H9 (cell line): ENCODE results near the gene NDST1. TPM values are rescaled to one million over a fixed set of nuclear protein-coding genes. Genes with fewer than 3 reads are reported as not detected.

Source experiments
- DNase-seq: peaks from one replicate; pipeline ENCODE4 v3.0.0-alpha.2; 2017
- H2AFZ ChIP-seq: one replicate; pipeline ENCODE4 v1.6.1; 2013; ENCODE audit warnings: mild to moderate bottlenecking, low read length, control low read depth, moderate library complexity
- H2AK5ac ChIP-seq: 2 replicates; pipeline ENCODE4 v1.6.1; 2013; ENCODE audit warnings: low read length, control low read depth, mixed read lengths; ENCODE audit not compliant: insufficient read length
- H2BK120ac ChIP-seq: one replicate; pipeline ENCODE4 v1.6.1; 2013; ENCODE audit warnings: low read depth, mild to moderate bottlenecking, low read length, control low read depth, inconsistent platforms; ENCODE audit not compliant: poor library complexity, severe bottlenecking
- H2BK12ac ChIP-seq: 2 replicates; pipeline ENCODE4 v1.6.1; 2013; ENCODE audit warnings: low read length, control low read depth, mixed read lengths, low read depth; ENCODE audit not compliant: insufficient read length
- H2BK15ac ChIP-seq: 2 replicates; pipeline ENCODE4 v1.6.1; 2013; ENCODE audit warnings: low read depth, low read length, control low read depth
- H2BK20ac ChIP-seq: one replicate; pipeline ENCODE4 v1.6.1; 2013; ENCODE audit warnings: low read depth, mild to moderate bottlenecking, low read length, control low read depth, inconsistent platforms; ENCODE audit not compliant: poor library complexity, severe bottlenecking
- H2BK5ac ChIP-seq: 2 replicates; pipeline ENCODE4 v1.6.1; 2013; ENCODE audit warnings: low read length, control low read depth, mixed read lengths; ENCODE audit not compliant: insufficient read length
- H3K14ac ChIP-seq: 2 replicates; pipeline ENCODE4 v1.6.1; 2013; ENCODE audit warnings: low read length, control low read depth; ENCODE audit not compliant: insufficient read depth
- H3K18ac ChIP-seq: 2 replicates; pipeline ENCODE4 v1.6.1; 2013; ENCODE audit warnings: low read depth, mild to moderate bottlenecking, mixed read lengths, low read length, control low read depth; ENCODE audit not compliant: insufficient read length
- H3K23ac ChIP-seq: 2 replicates; pipeline ENCODE4 v1.6.1; 2013; ENCODE audit warnings: low read length, control low read depth, mixed read lengths, low read depth; ENCODE audit not compliant: insufficient read length
- H3K23me2 ChIP-seq: 2 replicates; pipeline ENCODE4 v1.6.1; 2013; ENCODE audit warnings: low read depth, mild to moderate bottlenecking, mixed read lengths, low read length, control low read depth; ENCODE audit not compliant: insufficient read length, poor library complexity, severe bottlenecking
- H3K27ac ChIP-seq: 2 replicates; pipeline ENCODE4 v1.5.1; 2013; ENCODE audit warnings: low read length, control low read depth, mixed read lengths, low read depth; ENCODE audit not compliant: insufficient read length
- H3K27me3 ChIP-seq: 2 replicates; pipeline ENCODE4 v1.6.1; 2013; ENCODE audit warnings: low read length, control low read depth, inconsistent platforms; ENCODE audit not compliant: insufficient read depth
- H3K4ac ChIP-seq: 2 replicates; pipeline ENCODE4 v1.6.1; 2013; ENCODE audit warnings: low read depth, mild to moderate bottlenecking, control low read depth, inconsistent platforms, low read length, moderate library complexity
- H3K4me1 ChIP-seq: 2 replicates; pipeline ENCODE4 v1.6.1; 2013; ENCODE audit warnings: low read length, control low read depth, inconsistent platforms; ENCODE audit not compliant: insufficient read depth
- H3K4me2 ChIP-seq: 2 replicates; pipeline ENCODE4 v1.6.1; 2013; ENCODE audit warnings: low read length, control low read depth, mixed read lengths; ENCODE audit not compliant: insufficient read length, insufficient read depth
- H3K56ac ChIP-seq: 2 replicates; pipeline ENCODE4 v1.6.1; 2013; ENCODE audit warnings: low read depth, mild to moderate bottlenecking, mixed read lengths, low read length, control low read depth; ENCODE audit not compliant: insufficient read length
- H3K79me1 ChIP-seq: 2 replicates; pipeline ENCODE4 v1.6.1; 2013; ENCODE audit warnings: low read depth, mild to moderate bottlenecking, moderate library complexity, low read length, control low read depth, inconsistent platforms; ENCODE audit not compliant: insufficient read depth, poor library complexity, severe bottlenecking
- H3K79me2 ChIP-seq: 2 replicates; pipeline ENCODE4 v1.6.1; 2013; ENCODE audit warnings: low read length, control low read depth, inconsistent platforms; ENCODE audit not compliant: insufficient read depth
- H3K9ac ChIP-seq: 2 replicates; pipeline ENCODE4 v1.6.1; 2013; ENCODE audit warnings: low read length, control low read depth, mixed read lengths; ENCODE audit not compliant: insufficient read length; ENCODE audit errors: extremely low read depth
- H3K9me3 ChIP-seq: one replicate; pipeline ENCODE4 v1.6.1; 2013; ENCODE audit warnings: low read depth, low read length, inconsistent platforms; ENCODE audit not compliant: control insufficient read depth
- H3T11ph ChIP-seq: one replicate; pipeline ENCODE4 v1.6.1; 2013; ENCODE audit warnings: mild to moderate bottlenecking, low read length, control low read depth, inconsistent platforms
- H4K20me1 ChIP-seq: one replicate; pipeline ENCODE4 v1.6.1; 2013; ENCODE audit not compliant: control insufficient read depth, insufficient read length, insufficient read depth
- H4K5ac ChIP-seq: 2 replicates; pipeline ENCODE4 v1.6.1; 2013; ENCODE audit warnings: low read depth, mild to moderate bottlenecking, mixed read lengths, low read length, control low read depth; ENCODE audit not compliant: insufficient read length
- H4K8ac ChIP-seq: replicated peaks from 2 replicates; pipeline ENCODE4 v1.6.1; 2013; ENCODE audit warnings: low read length, control low read depth, mixed read lengths, low read depth; ENCODE audit not compliant: insufficient read length
- H4K91ac ChIP-seq: 2 replicates; pipeline ENCODE4 v1.6.1; 2013; ENCODE audit warnings: low read depth, mild to moderate bottlenecking, moderate library complexity, mixed read lengths, low read length, control low read depth; ENCODE audit not compliant: insufficient read length
- H3K27ac Mint-ChIP-seq, 3 experiments: 2 replicates in 2 of 3; 3 replicates in 1 of 3; pipeline ENCODE4 v1.8.0; 2020 to 2021; ENCODE audit warnings: mixed read lengths in 3 of 3, mild to moderate bottlenecking in 1 of 3, moderate library complexity in 1 of 3
- H3K27me3 Mint-ChIP-seq: 2 replicates; pipeline ENCODE4 v1.8.0; 2021; ENCODE audit warnings: low read depth, mild to moderate bottlenecking, moderate library complexity, mixed read lengths
- H3K36me3 Mint-ChIP-seq, 3 experiments: 2 replicates in 2 of 3; 3 replicates in 1 of 3; pipeline ENCODE4 v1.8.0; 2020 to 2021; ENCODE audit warnings: low read depth in 3 of 3, mixed read lengths in 3 of 3; ENCODE audit not compliant: insufficient read depth in 1 of 3
- H3K4me1 Mint-ChIP-seq, 2 experiments: 2 replicates each; pipeline ENCODE4 v1.8.0; 2020; ENCODE audit warnings: mixed read lengths in 2 of 2
- H3K4me3 Mint-ChIP-seq, 2 experiments: 2 replicates in 1 of 2; 3 replicates in 1 of 2; pipeline ENCODE4 v1.8.0; 2020 to 2021; ENCODE audit warnings: mild to moderate bottlenecking in 2 of 2, mixed read lengths in 2 of 2, moderate library complexity in 1 of 2
- H3K9me3 Mint-ChIP-seq, 2 experiments: 2 replicates in 1 of 2; 3 replicates in 1 of 2; pipeline ENCODE4 v1.8.0; 2020; ENCODE audit warnings: mild to moderate bottlenecking in 2 of 2, mixed read lengths in 2 of 2, moderate library complexity in 1 of 2
- CTCF ChIP-seq: fragments of 200-600 bp; sonication (generic); conservative IDR thresholded peaks from 3 replicates; pipeline ENCODE4 v1.8.0; 2021; ENCODE audit warnings: antibody characterized with exemption, mild to moderate bottlenecking
- WGBS: extraction: QIAGEN DNeasy Blood & Tissue Kit; methylation state at CpG from one replicate; pipeline ENCODE4 v1.1.7; 2013; ENCODE audit warnings: missing lambda C conversion rate, low lambda C conversion rate, mixed read lengths; ENCODE audit not compliant: insufficient read length; ENCODE audit errors: extremely low coverage; 5-methylcytosine and 5-hydroxymethylcytosine counted together
- total RNA-seq: library from RNA; stranded (reverse); gene quantifications from 2 replicates; pipeline ENCODE4 v1.2.1, GENCODE V29; 2021

Gene NDST1
- total RNA-seq, 1 experiment from 2014 or later, result 65.5 TPM

DNA sequence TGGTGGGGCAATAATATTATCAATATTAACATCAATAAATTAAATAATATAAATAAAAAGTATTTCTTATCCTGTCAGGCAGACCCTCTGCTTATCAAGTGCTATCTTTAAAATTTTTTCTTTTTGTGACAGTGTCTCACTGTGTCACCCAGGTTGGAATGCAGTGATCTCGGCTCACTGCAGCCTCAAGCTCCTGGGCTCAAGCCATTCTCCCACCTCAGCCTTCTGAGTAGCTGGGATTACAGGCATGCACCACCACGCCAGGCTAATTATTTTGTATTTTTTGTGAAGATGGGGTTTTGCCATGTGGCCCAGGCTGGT lies 53.2 kb downstream of the NDST1 start:
- H3K4me1 ChIP-seq, result no peaks in the 10 kb centered on the region
- H3K79me2 ChIP-seq, result no peaks in the 10 kb centered on the region
- no peak overlapping the region for H3K14ac ChIP-seq
- Mint-ChIP-seq H3K4me1 (peaks cover 13 to 14% of the 10 kb centered on the region in 2 experiments), H3K36me3 (peaks cover 0 to 8% (median 3%) of the 10 kb centered on the region in 3 experiments; a peak in 2 of 7 replicates), H3K27ac (no peak overlapping the region), H3K27me3 (no peaks in the 10 kb centered on the region; the same call in none of the 2 replicates), H3K9me3 (no peaks in the 10 kb centered on the region; a peak in 1 of 5 replicates), H3K4me3 (no peak overlapping the region)
- no peak overlapping the region for H3K23ac ChIP-seq
- no peak overlapping the region for H3K9ac ChIP-seq
- H3T11ph ChIP-seq, result no peak overlapping the region
- no peak overlapping the region for H2AK5ac ChIP-seq
- H4K20me1 ChIP-seq, result no peaks in the 10 kb centered on the region
- H3K9me3 ChIP-seq, result no peaks in the 10 kb centered on the region
- H2BK120ac ChIP-seq, result no peak overlapping the region
- no peaks in the 10 kb centered on the region for H3K27me3 ChIP-seq
- no peak overlapping the region for H4K5ac ChIP-seq
- H2AFZ ChIP-seq, result no peak overlapping the region
- no peak overlapping the region for H3K18ac ChIP-seq
- no peaks in the 10 kb centered on the region for H3K79me1 ChIP-seq
- no peaks in the 10 kb centered on the region for H3K23me2 ChIP-seq
- H4K8ac ChIP-seq, result no peak overlapping the region
- no peak overlapping the region for H3K56ac ChIP-seq
- no peak overlapping the region for H2BK5ac ChIP-seq
- no peak overlapping the region for H3K4me2 ChIP-seq
- no peak for DNase-seq
- no peak overlapping the region for H2BK12ac ChIP-seq
- no peak overlapping the region for H3K27ac ChIP-seq
- no peak overlapping the region for H2BK20ac ChIP-seq
- no peak overlapping the region for H2BK15ac ChIP-seq
- WGBS, result no CpG with 5 or more reads among the region's 2 CpGs
- no peak overlapping the region for H3K4ac ChIP-seq
- no peak overlapping the region for H4K91ac ChIP-seq
- TF ChIP-seq CTCF, result no peak; the same call in 1 of the 3 replicates
